Heart right ventricle (tissue), 16 donors: ENCODE data around the gene ZNF841. TPM values are rescaled to one million over a fixed set of nuclear protein-coding genes. Genes with fewer than 3 reads are reported as not detected.
"Not testable (repeated sequence)": the region's sequence is repeated elsewhere in the genome, so short reads cannot be mapped to it uniquely, and the experiment has no call there.

ENCODE experiments used
- ATAC-seq, 8 donors: fragments of 200-7000 bp; cut with Tn5 transposase; one replicate each; pipeline ENCODE4 v1.9.1; 2020; ENCODE audit warnings: mild to moderate bottlenecking in 8 of 8, moderate library complexity in 8 of 8, moderate number of reproducible peaks in 1 of 8
- DNase-seq, 2 donors: peaks; one replicate each; pipeline ENCODE4 v3.0.0-alpha.2; 2020
- H3K27ac ChIP-seq, 10 donors: fragments of 200-600 bp; sonication (generic) in 2 of 10; one replicate each; pipeline versions ENCODE4 v1.5.0 to v1.8.0; 2020 to 2022; ENCODE audit warnings: mild to moderate bottlenecking in 3 of 10
- H3K27me3 ChIP-seq, 7 donors: fragments of 200-600 bp; one replicate each; pipeline ENCODE4 v1.8.0; 2021 to 2022; ENCODE audit warnings: mild to moderate bottlenecking in 2 of 7
- H3K36me3 ChIP-seq, 9 donors: fragments of 200-600 bp; sonication (generic) in 1 of 9; one replicate each; pipeline versions ENCODE4 v1.5.0 to v1.8.0; 2020 to 2022; ENCODE audit warnings: mild to moderate bottlenecking in 2 of 9
- H3K4me1 ChIP-seq, 9 donors: fragments of 200-600 bp; sonication (generic) in 1 of 9; one replicate each; pipeline versions ENCODE4 v1.5.0 to v1.8.0; 2020 to 2022; ENCODE audit warnings: mild to moderate bottlenecking in 4 of 9
- H3K4me3 ChIP-seq, 10 donors: fragments of 200-600 bp; sonication (generic) in 2 of 10; one replicate each; pipeline versions ENCODE4 v1.5.0 to v1.8.0; 2020 to 2022; ENCODE audit warnings: mild to moderate bottlenecking in 7 of 10, moderate library complexity in 2 of 10
- H3K9me3 ChIP-seq, 11 donors: fragments of 200-600 bp in 10 of 11; sonication (generic) in 2 of 11; one replicate each; pipeline versions ENCODE4 v1.5.0 to v1.8.0; 2013 to 2022; ENCODE audit warnings: mild to moderate bottlenecking in 2 of 11, control low read depth in 1 of 11, moderate library complexity in 1 of 11
- WGBS, 2 donors: extraction: QIAGEN DNeasy Blood & Tissue Kit; methylation state at CpG; one replicate each; pipeline ENCODE4 v1.1.7; 2013; ENCODE audit warnings: inconsistent platforms in 1 of 2; 5-methylcytosine and 5-hydroxymethylcytosine counted together
- intact Hi-C, 10 donors: fragments of 100-400 bp; cut with DNase I; formaldehyde crosslinking; loops; one replicate each; pipeline versions ENCODE4 v1.11.1 to v1.14.2; 2022
- polyA plus RNA-seq, 2 donors: library from polyadenylated mRNA; stranded (reverse); fragments of 200-250 nt; gene quantifications; one replicate each; pipeline ENCODE4 v1.2.3, GENCODE V29; 2013
- total RNA-seq, 10 donors: library from RNA; stranded (reverse); fragmentation: NEBNext Ultra II Directional in 3 of 10; extraction: Animal tissue kit (Norgen Biotek cat#: 25700) in 3 of 10; gene quantifications; one replicate each; pipeline versions ENCODE4 v1.2.1 to v1.2.4, GENCODE V29; 2021 to 2023
- TF ChIP-seq, protein P1 (sequence below), 9 donors: fragments of 200-600 bp; sonication (generic) in 2 of 9; IDR thresholded peaks; one replicate each; pipeline versions ENCODE4 v1.5.0 to v1.8.0; 2021 to 2022; ENCODE audit warnings: antibody characterized with exemption in 9 of 9, mild to moderate bottlenecking in 5 of 9, moderate library complexity in 1 of 9
- donor health status: Arrhythmogenic right ventricular cardiomyopathy.
- donor health status: ischemic (EF 13 %, LVEDD 7.1; RV severe dilation, severe dysfunction).
- donor health status: healthy with polysubstance abuse.
- donor health status: DM: no; HTN: yes; CAD: no.
- donor health status: DM: no; HTN: no; CAD: no.
- donor health status: ischemic (EF 25% LVEDD 6.9; RV normal size, moderate dysfunction).
- donor health status: ischemic (EF 25% LVEDD 5.7; RV mildly dilated, moderate dysfunction).
- donor health status: healthy.
- donor health status: DM: yes; HTN: yes; CAD: no.
- donor health status: Ischemic cardiomyopathy.
- donor health status: ischemic (EF 35%, LVEDD 5.7; RV mildly dilated, moderate dysfunction).
- donor health status: nonischemic (EF 11% LVEDD 7.7; RV severe dilation, severe dysfunction).
- donor health status: DM: yes; HTN: yes; CAD: no.
- donor health status: PGD.
- donor health status: ischemic (EF 29% LVEDD 5.4; RV normal size, mild dysfunction).
- donor health status: nonischemic (EF 23%, LVEDD 6.1; RV moderate dilation, normal function).

Gene ZNF841
- total and polyA plus RNA-seq, 12 donors: 3.1 to 10.7 (median 8.7) TPM

DNA sequence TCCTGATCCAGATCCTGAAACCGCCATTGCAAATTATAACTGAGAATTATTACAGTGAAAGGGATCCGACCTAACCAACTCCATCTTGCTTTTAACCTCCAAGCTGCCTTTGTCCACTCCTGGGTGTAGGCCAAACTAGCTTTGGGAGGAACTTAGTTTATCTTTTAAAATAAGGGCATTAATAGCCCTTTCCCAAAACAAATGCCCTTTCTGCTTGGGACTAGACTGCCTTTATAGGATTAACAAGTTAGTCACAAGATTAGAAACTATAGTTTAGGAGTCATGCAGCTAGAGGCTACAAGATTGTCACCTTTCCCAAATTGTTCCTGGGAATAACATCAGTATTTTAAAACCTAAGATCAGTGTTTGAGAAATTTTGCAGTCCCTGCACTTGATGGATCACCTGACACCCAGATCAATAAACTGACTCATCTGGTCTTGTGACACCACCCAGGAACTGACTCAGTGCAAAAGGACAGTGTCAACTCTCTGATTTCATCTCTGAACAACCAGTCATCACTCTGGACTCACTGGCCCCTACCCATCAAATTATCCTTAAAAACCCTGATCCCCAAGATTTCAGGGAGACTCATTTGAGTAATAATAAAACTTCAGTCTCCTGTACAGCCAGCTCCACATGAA, 4.1 kb upstream of the ZNF841 start:
- intact Hi-C loops: loop anchor here in 1 of 10 donors (5.0 kb wide), 1 partner anchor 52 kb away; the partner anchor contains the start of gene ZNF432
- H3K4me1 ChIP-seq: peaks cover 0 to 6% (median 2%) of the 10 kb centered on the region in 9 donors
- H3K4me3 ChIP-seq: no peak overlapping the region
- WGBS, 2 donors: 85 to 86% methylated on average over 2 of the region's 2 CpGs
- H3K27ac ChIP-seq: no peak overlapping the region
- DNase-seq: no peak
- TF ChIP-seq, protein P1, sequence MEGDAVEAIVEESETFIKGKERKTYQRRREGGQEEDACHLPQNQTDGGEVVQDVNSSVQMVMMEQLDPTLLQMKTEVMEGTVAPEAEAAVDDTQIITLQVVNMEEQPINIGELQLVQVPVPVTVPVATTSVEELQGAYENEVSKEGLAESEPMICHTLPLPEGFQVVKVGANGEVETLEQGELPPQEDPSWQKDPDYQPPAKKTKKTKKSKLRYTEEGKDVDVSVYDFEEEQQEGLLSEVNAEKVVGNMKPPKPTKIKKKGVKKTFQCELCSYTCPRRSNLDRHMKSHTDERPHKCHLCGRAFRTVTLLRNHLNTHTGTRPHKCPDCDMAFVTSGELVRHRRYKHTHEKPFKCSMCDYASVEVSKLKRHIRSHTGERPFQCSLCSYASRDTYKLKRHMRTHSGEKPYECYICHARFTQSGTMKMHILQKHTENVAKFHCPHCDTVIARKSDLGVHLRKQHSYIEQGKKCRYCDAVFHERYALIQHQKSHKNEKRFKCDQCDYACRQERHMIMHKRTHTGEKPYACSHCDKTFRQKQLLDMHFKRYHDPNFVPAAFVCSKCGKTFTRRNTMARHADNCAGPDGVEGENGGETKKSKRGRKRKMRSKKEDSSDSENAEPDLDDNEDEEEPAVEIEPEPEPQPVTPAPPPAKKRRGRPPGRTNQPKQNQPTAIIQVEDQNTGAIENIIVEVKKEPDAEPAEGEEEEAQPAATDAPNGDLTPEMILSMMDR (IDR thresholded peaks at IDR 0.05): no peak
- ATAC-seq: no peak
- no peaks in the 10 kb centered on the region for H3K27me3 ChIP-seq
- H3K9me3 ChIP-seq: peaks cover 0 to 86% (median 16%) of the 10 kb centered on the region in 11 donors
- no peaks in the 10 kb centered on the region for H3K36me3 ChIP-seq

DNA sequence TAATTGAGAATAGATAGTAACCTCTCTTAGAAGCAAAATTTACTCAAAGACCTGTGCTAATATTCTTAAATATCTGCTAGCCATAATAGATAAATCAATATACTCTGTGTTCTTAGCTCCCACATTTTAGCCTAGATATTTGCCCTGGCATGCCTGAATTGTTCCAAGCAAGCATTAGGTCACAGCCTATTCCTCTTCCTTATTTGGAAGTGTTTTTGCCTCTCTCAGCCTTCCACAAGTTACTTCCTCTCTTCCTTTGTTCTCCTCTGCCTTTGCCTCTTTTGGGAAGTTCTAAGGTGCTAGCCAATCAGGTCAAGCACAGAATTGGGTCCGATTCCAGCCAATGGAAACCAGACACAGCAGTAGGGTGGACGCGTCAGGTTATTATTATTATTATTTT, 851 bp upstream of the ZNF841 start:
- peaks cover 6 to 30% (median 21%) of the 10 kb centered on the region in 9 donors for H3K4me1 ChIP-seq
- WGBS, 2 donors: 82 to 96% methylated on average over 3 of the region's 3 CpGs
- peak overlapping the region in 5 of 10 donors; percentile 4 to 88 (median 49) for H3K27ac ChIP-seq
- not testable (repeated sequence) for ATAC-seq, DNase-seq, H3K4me3 ChIP-seq, H3K27me3 ChIP-seq
- H3K36me3 ChIP-seq: peaks cover 0 to 24% (median 11%) of the 10 kb centered on the region in 9 donors
- intact Hi-C loops: loop anchor here in 1 of 10 donors (5.0 kb wide), 1 partner anchor 49 kb away; the partner anchor contains the start of gene ZNF432
- H3K9me3 ChIP-seq: peaks cover 0 to 73% (median 13%) of the 10 kb centered on the region in 11 donors

DNA sequence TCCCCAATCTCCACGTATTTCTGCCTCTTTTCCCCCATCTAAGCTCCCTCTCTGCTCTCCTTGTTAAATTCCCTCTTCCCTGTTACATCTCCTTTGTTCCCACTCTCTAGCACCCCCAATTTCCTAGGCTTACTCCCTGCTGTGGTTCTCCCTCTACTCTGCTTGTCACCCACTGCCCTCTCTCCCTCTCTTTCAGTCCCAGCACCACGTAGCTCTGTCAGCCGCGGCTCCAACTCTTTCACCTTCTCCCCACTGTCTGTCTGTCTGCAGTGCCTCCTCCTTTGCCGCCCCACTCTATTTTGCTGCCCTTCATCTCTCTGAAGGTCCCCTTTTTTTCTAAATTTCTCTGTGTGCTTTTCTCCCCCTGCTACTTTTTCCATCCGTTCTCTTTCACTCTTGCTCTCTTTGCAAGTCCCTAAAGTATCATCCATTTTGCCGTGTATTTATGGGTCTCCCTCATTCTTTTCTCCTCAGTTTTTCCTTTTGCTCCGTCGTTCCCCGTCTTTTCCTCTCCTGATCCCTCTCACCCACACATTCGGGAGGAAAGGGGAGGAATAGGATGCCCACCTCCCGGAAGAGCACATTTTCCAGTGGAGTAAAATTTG, 937 bp downstream of the ZNF841 start:
- no peak for ATAC-seq
- intact Hi-C loops: loop anchor here in 2 of 10 donors (2.0 to 5.0 kb wide), 2 partner anchors 46 to 47 kb away; partner anchors contain the start of gene ZNF432 (in 2 of the 2)
- Histone ChIP-seq H3K9me3 (peaks cover 0 to 76% (median 13%) of the 10 kb centered on the region in 11 donors), H3K4me1 (peaks cover 6 to 30% (median 21%) of the 10 kb centered on the region in 9 donors), H3K27ac (peak overlapping the region in 8 of 10 donors; percentile 66 to 88 (median 78)), H3K36me3 (peaks cover 0 to 42% (median 11%) of the 10 kb centered on the region in 9 donors), H3K27me3 (no peaks in the 10 kb centered on the region), H3K4me3 (peak overlapping the region; percentile 59 to 98 (median 80))
- DNase-seq: no peak
- WGBS, 2 donors: 2 to 6% methylated on average over 12 of the region's 12 CpGs
- TF ChIP-seq, protein P1 (IDR thresholded peaks at IDR 0.05): no peak

DNA sequence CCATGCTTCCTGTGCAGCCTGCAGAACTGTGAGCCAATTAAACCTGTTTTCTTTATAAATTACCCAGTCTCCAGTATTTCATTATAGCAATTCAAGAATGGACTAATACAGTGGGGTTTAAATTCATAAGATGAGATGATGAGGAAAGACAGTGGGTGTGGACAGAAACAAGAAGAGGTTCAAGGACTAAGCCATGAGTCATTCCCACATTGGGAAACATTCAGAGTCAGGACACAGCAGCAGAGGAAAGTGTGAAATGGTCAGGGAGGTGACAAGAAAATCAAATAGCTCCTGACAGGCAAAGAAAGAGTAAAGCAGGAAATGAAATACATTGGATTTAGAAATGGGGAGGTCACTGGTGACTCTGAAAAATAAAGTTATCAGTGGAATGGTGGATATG, 9.1 kb downstream of the ZNF841 start:
- H3K9me3 ChIP-seq: peaks cover 0 to 64% (median 3%) of the 10 kb centered on the region in 11 donors
- no peak overlapping the region for H3K4me3 ChIP-seq
- no peaks in the 10 kb centered on the region for H3K4me1 ChIP-seq
- no peak overlapping the region for H3K27ac ChIP-seq
- intact Hi-C loops: no loop called here
- DNase-seq (no peak), ATAC-seq (no peak)
- no peaks in the 10 kb centered on the region for H3K27me3 ChIP-seq
- TF ChIP-seq, protein P1 (IDR thresholded peaks at IDR 0.05): no peak
- peaks cover 0 to 100% (median 57%) of the 10 kb centered on the region in 9 donors for H3K36me3 ChIP-seq
